Esophagus muscularis mucosa (tissue), 4 donors: ENCODE data around the gene PTBP1.
"Not testable (repeated sequence)": the region's sequence is repeated elsewhere in the genome, so short reads cannot be mapped to it uniquely, and the experiment has no call there.

Source experiments
- EP300 ChIP-seq: sonication (generic); formaldehyde crosslinking; IDR thresholded peaks from one replicate; pipeline ENCODE4 v1.6.1; 2017; ENCODE audit warnings: antibody characterized with exemption
- POLR2A ChIP-seq: fragments of 450-650 bp; IDR thresholded peaks from one replicate; pipeline ENCODE4 v1.6.1; 2017; ENCODE audit warnings: antibody characterized with exemption, moderate library complexity, mild to moderate bottlenecking, low read depth
- POLR2AphosphoS5 ChIP-seq, 2 donors: sonication (generic); formaldehyde crosslinking; IDR thresholded peaks; one replicate each; pipeline ENCODE4 v1.6.1; 2017; ENCODE audit warnings: antibody characterized with exemption in 2 of 2
- TF ChIP-seq, protein P1 (sequence below), 3 experiments: fragments of 200-600 bp in 2 of 3; fragments of 450-650 bp in 1 of 3; sonication (generic) in 2 of 3; IDR thresholded peaks; one replicate each; pipeline ENCODE4 v1.5.1; 2017 to 2019; ENCODE audit warnings: antibody characterized with exemption in 3 of 3, mild to moderate bottlenecking in 2 of 3, moderate library complexity in 1 of 3

GRCh38 chr19:849195-849594 lies 51.9 kb downstream of the PTBP1 start:
- TF ChIP-seq, protein P1, sequence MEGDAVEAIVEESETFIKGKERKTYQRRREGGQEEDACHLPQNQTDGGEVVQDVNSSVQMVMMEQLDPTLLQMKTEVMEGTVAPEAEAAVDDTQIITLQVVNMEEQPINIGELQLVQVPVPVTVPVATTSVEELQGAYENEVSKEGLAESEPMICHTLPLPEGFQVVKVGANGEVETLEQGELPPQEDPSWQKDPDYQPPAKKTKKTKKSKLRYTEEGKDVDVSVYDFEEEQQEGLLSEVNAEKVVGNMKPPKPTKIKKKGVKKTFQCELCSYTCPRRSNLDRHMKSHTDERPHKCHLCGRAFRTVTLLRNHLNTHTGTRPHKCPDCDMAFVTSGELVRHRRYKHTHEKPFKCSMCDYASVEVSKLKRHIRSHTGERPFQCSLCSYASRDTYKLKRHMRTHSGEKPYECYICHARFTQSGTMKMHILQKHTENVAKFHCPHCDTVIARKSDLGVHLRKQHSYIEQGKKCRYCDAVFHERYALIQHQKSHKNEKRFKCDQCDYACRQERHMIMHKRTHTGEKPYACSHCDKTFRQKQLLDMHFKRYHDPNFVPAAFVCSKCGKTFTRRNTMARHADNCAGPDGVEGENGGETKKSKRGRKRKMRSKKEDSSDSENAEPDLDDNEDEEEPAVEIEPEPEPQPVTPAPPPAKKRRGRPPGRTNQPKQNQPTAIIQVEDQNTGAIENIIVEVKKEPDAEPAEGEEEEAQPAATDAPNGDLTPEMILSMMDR (IDR thresholded peaks at IDR 0.05): not testable (repeated sequence)
- not testable (repeated sequence) for TF ChIP-seq POLR2A; EP300; POLR2AphosphoS5 (IDR thresholded peaks at IDR 0.05)
